CD4-positive, alpha-beta T cell (primary cell): ENCODE data around the gene TGM3. TPM values are rescaled to one million over a fixed set of nuclear protein-coding genes. Genes with fewer than 3 reads are reported as not detected.

ENCODE experiments used
- ATAC-seq: fragments of 200-7000 bp; cut with Tn5 transposase; one replicate; pipeline ENCODE4 v1.10.0; 2022; ENCODE audit warnings: mild to moderate bottlenecking; ENCODE audit not compliant: poor library complexity
- CTCF ChIA-PET: fragments of 350-600 bp; sonication (Branson Sonifier 250); formaldehyde crosslinking; loops from one replicate; lab custom pipeline; 2021; ENCODE audit warnings: antibody characterized with exemption, inconsistent platforms; lab: Charles Lee
- POLR2A ChIA-PET: fragments of 350-600 bp; sonication (Branson Sonifier 250); formaldehyde crosslinking; loops from one replicate; lab custom pipeline; 2021; ENCODE audit warnings: antibody characterized with exemption, inconsistent platforms; lab: Charles Lee
- DNase-seq, 14 experiments: peaks; one replicate each; pipeline ENCODE4 v3.0.0-alpha.2; 2013 to 2020; ENCODE audit warnings: mixed read lengths in 2 of 14
- H3K27ac ChIP-seq, 2 donors: one replicate each; pipeline versions ENCODE4 v1.5.1 to v1.7.0; 2013; ENCODE audit warnings: low read length in 2 of 2, low read depth in 1 of 2, mild to moderate bottlenecking in 1 of 2
- H3K27me3 ChIP-seq, 2 experiments: 1 replicate in 1 of 2; 2 replicates in 1 of 2; pipeline versions ENCODE4 v1.6.1 to v1.7.0; 2013; ENCODE audit warnings: low read length in 2 of 2, control low read depth in 1 of 2, mild to moderate bottlenecking in 1 of 2, moderate library complexity in 1 of 2; ENCODE audit not compliant: insufficient read depth in 2 of 2, control insufficient read depth in 1 of 2
- H3K36me3 ChIP-seq: one replicate; pipeline ENCODE4 v1.6.1; 2013; ENCODE audit warnings: low read length, control low read depth; ENCODE audit not compliant: insufficient read depth
- H3K4me1 ChIP-seq: one replicate; pipeline ENCODE4 v1.6.1; 2013; ENCODE audit warnings: low read length, control low read depth; ENCODE audit not compliant: insufficient read depth
- H3K4me3 ChIP-seq: one replicate; pipeline ENCODE4 v1.5.1; 2013; ENCODE audit warnings: mild to moderate bottlenecking, low read length, moderate library complexity
- H3K9me3 ChIP-seq, 2 experiments: 1 replicate in 1 of 2; 2 replicates in 1 of 2; pipeline versions ENCODE4 v1.6.1 to v1.7.0; 2013; ENCODE audit warnings: low read length in 2 of 2, mild to moderate bottlenecking in 2 of 2, control low read depth in 1 of 2, moderate library complexity in 1 of 2; ENCODE audit not compliant: control insufficient read depth in 1 of 2, insufficient read depth in 1 of 2
- H3K27ac Mint-ChIP-seq: one replicate; pipeline ENCODE4 v1.8.0; 2020; ENCODE audit warnings: mixed read lengths
- H3K27me3 Mint-ChIP-seq: one replicate; pipeline ENCODE4 v1.8.0; 2021; ENCODE audit warnings: mixed read lengths
- H3K36me3 Mint-ChIP-seq: one replicate; pipeline ENCODE4 v1.8.0; 2021; ENCODE audit warnings: low read depth, mixed read lengths
- H3K4me1 Mint-ChIP-seq: one replicate; pipeline ENCODE4 v1.8.0; 2021; ENCODE audit warnings: low read depth, mixed read lengths
- H3K4me3 Mint-ChIP-seq: one replicate; pipeline ENCODE4 v1.8.0; 2020; ENCODE audit warnings: mild to moderate bottlenecking, mixed read lengths
- H3K9me3 Mint-ChIP-seq: one replicate; pipeline ENCODE4 v1.8.0; 2020; ENCODE audit warnings: mixed read lengths
- intact Hi-C, 2 experiments: fragments of 100-400 bp; cut with DNase I in 1 of 2; cut with micrococcal nuclease in 1 of 2; formaldehyde crosslinking; loops; one replicate each; pipeline versions ENCODE4 v1.15.1 to v1.9.0; 2023 to 2025; cut with DNase I, micrococcal nuclease
- total RNA-seq, 174 experiments: library from RNA in 2 of 174; stranded (reverse) in 2 of 174; gene quantifications; one replicate each; pipeline ENCODE4 v1.2.3 and lab custom pipeline; 2021 to 2026
- TF ChIP-seq, protein P1 (sequence below): fragments of 200-600 bp; IDR thresholded peaks from one replicate; pipeline ENCODE4 v1.8.0; 2022; ENCODE audit warnings: antibody characterized with exemption, mild to moderate bottlenecking

The TGM3 gene
- total RNA-seq, 2 experiments from 2014 or later: not detected

DNA sequence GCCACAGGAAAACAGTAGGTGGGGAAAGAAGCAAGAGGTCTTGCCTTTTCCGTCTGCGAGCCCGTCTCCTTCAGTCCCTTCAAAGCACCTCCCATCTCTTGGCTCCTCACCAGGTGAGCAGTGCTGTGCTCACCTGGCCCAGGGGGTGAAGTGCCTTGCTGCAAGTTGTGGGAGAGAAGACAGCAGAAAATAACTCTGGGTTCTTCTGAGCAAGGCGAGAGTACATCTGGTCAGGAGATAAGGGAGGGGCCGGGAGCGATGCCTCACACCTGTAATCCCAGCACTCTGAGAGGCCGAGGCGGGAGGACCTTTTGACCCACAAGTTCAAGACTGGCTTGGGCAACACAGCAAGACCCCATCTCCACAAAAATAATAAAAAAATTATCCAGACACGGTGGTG lies 35.6 kb upstream of the TGM3 start:
- Histone ChIP-seq H3K27me3 (peaks cover 0 to 5% of the 10 kb centered on the region in 2 experiments), H3K4me3 (no peak overlapping the region), H3K9me3 (peaks cover 0 to 3% of the 10 kb centered on the region in 2 experiments), H3K4me1 (peaks cover 6% of the 10 kb centered on the region), H3K27ac (no peak overlapping the region), H3K36me3 (no peaks in the 10 kb centered on the region)
- Mint-ChIP-seq H3K4me3 (no peak overlapping the region), H3K27me3 (peaks cover 23% of the 10 kb centered on the region), H3K36me3 (no peaks in the 10 kb centered on the region), H3K4me1 (no peaks in the 10 kb centered on the region), H3K9me3 (no peaks in the 10 kb centered on the region), H3K27ac (no peak overlapping the region)
- ChIA-PET CTCF (no interaction called here), POLR2A (no interaction called here)
- DNase-seq (no peak), ATAC-seq (no peak)
- intact Hi-C loops: no loop called here
- TF ChIP-seq, protein P1, sequence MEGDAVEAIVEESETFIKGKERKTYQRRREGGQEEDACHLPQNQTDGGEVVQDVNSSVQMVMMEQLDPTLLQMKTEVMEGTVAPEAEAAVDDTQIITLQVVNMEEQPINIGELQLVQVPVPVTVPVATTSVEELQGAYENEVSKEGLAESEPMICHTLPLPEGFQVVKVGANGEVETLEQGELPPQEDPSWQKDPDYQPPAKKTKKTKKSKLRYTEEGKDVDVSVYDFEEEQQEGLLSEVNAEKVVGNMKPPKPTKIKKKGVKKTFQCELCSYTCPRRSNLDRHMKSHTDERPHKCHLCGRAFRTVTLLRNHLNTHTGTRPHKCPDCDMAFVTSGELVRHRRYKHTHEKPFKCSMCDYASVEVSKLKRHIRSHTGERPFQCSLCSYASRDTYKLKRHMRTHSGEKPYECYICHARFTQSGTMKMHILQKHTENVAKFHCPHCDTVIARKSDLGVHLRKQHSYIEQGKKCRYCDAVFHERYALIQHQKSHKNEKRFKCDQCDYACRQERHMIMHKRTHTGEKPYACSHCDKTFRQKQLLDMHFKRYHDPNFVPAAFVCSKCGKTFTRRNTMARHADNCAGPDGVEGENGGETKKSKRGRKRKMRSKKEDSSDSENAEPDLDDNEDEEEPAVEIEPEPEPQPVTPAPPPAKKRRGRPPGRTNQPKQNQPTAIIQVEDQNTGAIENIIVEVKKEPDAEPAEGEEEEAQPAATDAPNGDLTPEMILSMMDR: no peak

DNA sequence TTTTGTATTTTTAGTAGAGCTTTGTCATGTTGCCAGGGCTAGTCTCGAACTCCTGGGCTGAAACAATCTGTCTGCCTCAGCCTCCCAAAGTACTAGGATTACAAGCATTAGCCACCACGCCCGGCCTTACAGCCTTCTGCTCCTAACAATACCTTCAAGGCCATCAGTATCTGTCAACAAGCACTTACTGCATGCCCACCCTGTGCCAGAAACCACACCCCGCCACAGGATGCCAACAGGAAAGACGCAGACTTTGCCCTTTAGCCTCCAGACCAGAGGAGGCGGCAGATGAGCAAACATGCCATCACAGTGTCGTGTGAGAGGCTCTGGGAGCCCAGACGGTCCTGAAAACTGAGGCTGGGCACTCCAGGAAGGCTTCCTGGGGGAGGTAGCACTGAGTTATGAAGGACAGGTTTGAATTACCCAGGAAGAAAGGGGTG lies 34.7 kb upstream of the TGM3 start:
- no peak overlapping the region for H3K4me3 ChIP-seq
- Mint-ChIP-seq H3K27ac (no peak overlapping the region), H3K4me1 (no peaks in the 10 kb centered on the region), H3K4me3 (no peak overlapping the region), H3K9me3 (no peaks in the 10 kb centered on the region), H3K27me3 (peaks cover 24% of the 10 kb centered on the region), H3K36me3 (no peaks in the 10 kb centered on the region)
- no peak for ATAC-seq
- ChIA-PET CTCF (no interaction called here), POLR2A (no interaction called here)
- H3K4me1 ChIP-seq: peaks cover 3% of the 10 kb centered on the region
- no peak for DNase-seq
- no peaks in the 10 kb centered on the region for H3K36me3 ChIP-seq
- intact Hi-C loops: no loop called here
- H3K27me3 ChIP-seq: peaks cover 0 to 5% of the 10 kb centered on the region in 2 experiments
- H3K9me3 ChIP-seq: peaks cover 0 to 3% of the 10 kb centered on the region in 2 experiments
- TF ChIP-seq, protein P1: no peak
- H3K27ac ChIP-seq: no peak overlapping the region

DNA sequence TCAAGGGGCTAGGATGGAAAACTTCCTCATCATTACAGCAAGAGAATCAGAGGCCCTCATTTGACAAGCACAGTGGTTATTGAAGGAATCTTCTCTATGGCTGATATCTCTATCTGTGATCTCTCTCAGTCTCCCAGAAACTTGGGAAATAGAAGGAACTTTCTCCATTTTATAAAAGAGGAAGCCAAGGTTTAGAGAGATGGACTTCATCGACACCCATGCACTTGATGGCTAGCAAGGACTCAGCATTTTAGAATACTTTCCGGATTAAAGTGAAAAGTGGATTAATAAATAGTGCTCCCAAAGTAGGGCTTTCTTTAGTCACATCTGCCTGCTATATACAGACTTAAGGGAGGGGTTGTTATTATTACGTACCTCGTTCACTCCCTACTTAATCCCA lies 34.2 kb upstream of the TGM3 start:
- Histone ChIP-seq H3K27ac (no peak overlapping the region), H3K27me3 (peaks cover 0 to 5% of the 10 kb centered on the region in 2 experiments), H3K36me3 (no peaks in the 10 kb centered on the region), H3K4me1 (no peaks in the 10 kb centered on the region), H3K9me3 (peaks cover 0 to 3% of the 10 kb centered on the region in 2 experiments), H3K4me3 (no peak overlapping the region)
- DNase-seq: no peak
- no peak overlapping the region for H3K4me3 Mint-ChIP-seq
- TF ChIP-seq, protein P1: no peak
- no peaks in the 10 kb centered on the region for H3K36me3 Mint-ChIP-seq
- no peaks in the 10 kb centered on the region for H3K4me1 Mint-ChIP-seq
- H3K27me3 Mint-ChIP-seq: peaks cover 29% of the 10 kb centered on the region
- no peak overlapping the region for H3K27ac Mint-ChIP-seq
- POLR2A ChIA-PET: no interaction called here
- intact Hi-C loops: no loop called here
- CTCF ChIA-PET: no interaction called here
- no peaks in the 10 kb centered on the region for H3K9me3 Mint-ChIP-seq
- no peak for ATAC-seq
